GM19467 (cell line): ENCODE results near the gene TMEM135.

Experiments
- ATAC-seq: cut with Tn5 transposase; IDR thresholded peaks from one replicate; pipeline ENCODE4 v1.9.1; 2021; ENCODE audit warnings: mild to moderate bottlenecking, moderate library complexity; ENCODE audit not compliant: unreplicated experiment

The TMEM135 gene

DNA sequence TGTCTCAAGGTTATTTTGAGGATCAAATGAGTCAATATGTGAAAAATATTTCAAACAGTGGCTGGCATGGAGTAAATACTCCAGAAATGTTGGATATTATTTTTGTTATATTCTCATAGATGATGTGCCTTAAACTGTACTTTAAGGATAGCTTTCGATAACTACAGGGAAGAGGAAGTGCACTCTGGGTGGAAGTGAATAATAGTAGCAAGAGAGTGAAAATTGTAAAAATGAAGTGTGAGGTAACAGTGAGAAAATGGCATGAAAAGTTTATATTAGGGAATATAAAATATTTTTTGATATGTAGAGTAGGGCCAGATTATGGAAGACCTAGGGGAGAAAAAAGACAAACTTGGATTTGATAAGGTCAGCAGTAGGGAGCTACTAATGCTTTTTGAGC lies 258.9 kb downstream of the TMEM135 start:
- ATAC-seq, result no peak

DNA sequence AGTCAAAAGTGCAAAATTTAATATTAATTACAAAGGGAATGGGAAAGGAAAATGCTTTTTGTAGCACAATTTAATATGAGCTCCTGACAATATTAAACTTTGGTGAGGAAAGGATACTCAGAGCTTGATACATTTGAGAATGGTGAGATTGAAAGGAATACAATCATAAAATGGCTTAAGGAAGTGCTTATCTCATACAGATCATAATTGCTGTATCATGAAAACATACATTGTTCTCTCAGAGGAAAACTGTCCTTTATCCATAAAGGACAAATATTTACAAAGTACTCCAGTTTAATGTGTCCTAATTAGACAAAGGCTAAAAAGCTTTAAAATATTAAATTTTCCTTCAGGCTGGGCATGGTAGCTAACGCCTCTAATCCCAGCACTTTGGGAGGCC lies 260.4 kb downstream of the TMEM135 start:
- ATAC-seq, result no peak

DNA sequence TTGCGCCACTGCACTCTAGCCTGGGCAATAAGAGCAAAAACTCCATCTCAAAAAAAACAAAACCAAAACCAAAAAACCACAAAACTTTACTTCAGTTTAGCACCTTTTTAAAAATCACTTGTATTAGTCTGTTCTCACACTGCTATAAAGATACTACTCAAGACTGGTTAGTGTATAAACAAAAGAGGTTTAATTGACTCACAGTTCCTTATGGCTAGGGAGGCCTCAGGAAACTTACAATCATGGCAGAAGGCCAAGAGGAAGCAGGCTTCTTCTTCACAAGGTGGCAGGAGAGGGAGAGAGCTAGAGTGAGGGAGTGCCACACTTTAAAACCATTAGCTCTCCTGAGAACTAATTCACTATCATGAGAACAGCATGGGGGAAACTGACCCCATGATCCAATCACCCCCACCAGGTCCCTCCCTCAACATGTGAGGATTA lies 261.3 kb downstream of the TMEM135 start:
- ATAC-seq, result no peak

DNA sequence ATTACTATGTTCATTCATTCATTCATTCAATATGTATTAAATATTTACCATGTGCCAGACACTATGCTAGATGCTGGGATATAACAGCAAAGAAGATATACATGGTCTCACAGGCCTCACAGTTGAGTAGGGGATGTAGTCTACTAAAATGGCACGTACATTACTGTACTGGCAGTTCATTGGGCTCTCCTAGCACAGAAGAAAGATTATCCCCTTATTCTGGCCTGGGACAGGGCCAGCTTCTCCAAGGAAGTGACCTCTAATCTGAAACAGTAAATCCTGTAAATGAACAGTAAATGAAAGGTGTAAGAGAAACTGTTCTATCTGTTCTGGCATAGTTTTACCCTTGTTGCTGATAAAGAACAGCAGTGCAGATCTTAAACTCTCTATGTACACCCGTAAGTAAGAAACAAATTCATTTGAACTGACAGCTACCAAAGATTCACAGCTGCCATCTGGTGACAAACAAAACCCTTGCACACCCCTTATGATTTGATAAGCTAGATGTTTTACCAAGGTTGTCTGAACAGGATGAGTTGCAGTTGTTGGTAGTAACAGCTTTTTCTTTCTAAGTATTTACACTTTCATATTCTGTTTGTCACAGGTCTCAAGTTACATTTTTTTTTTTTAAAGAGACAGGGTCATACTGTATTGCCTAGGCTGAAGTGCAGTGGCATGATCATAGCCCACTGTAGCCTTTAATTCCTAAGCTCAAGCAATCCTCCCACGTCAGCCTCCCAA lies 263.1 kb downstream of the TMEM135 start:
- ATAC-seq, result peak; percentile 50

DNA sequence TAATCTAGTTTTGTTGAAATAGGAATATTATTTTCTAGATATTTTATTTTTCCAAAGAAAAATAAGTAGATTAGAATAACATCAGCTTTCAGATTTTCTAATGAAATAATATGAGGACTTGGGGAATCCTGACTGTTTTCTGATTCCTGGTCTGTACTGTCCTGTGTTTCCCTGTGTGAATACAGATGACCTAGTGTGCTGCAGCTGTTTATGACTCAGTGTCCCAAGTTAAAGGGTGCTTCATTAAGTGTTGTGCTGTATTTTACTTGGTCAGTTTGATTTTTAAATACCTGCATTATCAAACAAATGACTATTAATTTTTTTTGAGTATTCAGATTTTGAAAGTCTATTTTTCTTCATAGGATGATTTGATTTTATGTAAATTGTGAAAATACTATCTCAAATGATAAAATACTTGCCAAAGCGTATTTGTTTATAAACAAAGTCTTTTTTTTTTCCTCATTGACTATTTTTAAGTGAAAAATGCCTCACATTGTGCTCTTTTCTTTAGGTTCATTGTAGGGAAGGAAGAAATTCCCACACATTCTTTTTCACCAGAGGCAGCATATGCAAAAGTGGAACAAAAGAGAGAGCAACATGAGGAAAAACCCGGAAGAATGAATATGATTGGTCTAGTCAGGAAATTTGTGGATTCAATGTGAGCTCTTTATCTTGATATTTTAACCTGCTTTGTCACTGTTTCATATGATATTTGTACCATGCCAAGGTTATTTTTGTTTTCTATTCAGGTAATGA lies 264.2 kb downstream of the TMEM135 start:
- ATAC-seq, result no peak

DNA sequence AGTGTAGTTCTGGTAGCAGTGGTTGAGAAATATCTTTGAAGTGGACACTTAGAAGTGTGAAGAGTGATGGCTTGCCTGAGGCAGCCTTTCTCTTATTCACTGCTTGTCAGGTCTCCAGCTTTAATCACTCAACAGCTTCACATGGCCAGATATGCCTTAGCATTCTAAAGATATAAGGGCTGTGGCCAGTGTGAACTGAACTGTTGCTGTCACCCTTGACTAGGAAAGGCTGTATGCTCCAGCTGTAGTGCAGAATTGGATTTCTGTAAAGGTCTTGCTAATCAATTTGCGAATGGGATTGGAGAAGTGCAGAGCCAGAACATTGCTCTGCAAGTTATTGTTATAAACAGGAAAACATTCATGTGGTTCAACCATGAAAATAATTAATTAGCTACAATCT lies 266.7 kb downstream of the TMEM135 start:
- no peak for ATAC-seq

DNA sequence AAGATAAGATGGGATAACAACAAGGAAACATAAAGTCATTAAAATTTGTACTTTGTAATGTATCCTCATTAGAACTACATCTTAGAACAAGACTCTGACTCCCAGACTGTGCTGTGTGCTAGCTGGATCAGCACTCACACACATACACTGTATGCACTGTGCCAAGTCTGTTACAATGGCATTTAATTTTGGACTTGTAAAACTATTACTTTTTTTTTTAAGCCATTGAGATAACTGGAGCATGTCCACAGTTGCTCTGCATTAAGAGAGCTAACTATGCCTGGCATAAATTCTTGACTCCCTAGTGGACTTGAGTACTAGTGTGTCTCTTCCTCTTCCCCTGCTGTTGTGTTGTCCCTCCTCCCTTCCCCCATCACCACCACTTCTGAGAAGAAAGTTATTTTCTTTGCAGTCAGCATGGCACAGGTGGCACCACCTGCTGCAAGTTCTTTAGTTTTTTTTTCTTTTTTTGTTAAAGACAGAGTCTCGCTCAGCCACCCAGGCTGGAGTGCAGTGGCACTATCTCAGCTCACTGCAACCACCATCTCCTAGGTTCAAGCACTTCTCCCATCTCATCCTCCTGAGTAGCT lies 268.6 kb downstream of the TMEM135 start:
- ATAC-seq, result no peak

DNA sequence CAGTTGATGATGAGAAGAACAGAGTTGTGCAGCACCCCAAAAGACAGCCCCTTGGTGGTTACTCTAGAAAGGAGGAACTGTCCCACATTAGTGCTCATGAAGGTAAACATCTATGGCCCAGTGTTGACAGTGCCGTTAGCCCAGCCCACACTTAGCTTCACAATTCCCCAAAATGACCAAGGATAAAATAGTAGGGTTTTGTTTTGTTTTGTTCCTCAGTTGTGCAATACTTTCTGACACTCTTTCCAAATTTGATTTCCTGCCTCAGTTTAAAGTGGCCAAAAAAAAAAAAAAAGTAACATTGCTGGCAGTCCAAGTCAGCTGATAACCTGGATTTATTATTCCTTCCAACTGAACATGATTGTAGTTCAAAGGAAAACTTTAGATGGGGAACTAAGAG lies 269.4 kb downstream of the TMEM135 start:
- ATAC-seq, result no peak

DNA sequence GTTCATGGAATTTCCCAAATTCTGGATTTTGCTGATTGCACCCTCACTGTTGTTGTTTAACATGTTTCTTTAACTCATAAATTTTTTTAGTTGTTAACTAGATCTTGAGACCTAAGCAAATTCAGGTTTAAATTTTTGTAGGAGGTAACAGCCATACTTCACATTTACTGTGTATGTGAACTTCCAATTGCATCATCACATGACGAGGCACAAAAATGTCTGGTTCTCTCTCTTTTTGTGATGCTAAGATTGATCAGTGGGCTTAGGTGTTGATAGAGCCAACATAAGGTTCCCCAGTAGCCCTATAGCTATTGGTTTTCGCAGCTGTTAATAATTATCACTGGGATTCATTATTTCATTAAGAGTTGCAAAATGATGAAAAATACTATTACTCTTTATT lies 277.5 kb downstream of the TMEM135 start:
- no peak for ATAC-seq

DNA sequence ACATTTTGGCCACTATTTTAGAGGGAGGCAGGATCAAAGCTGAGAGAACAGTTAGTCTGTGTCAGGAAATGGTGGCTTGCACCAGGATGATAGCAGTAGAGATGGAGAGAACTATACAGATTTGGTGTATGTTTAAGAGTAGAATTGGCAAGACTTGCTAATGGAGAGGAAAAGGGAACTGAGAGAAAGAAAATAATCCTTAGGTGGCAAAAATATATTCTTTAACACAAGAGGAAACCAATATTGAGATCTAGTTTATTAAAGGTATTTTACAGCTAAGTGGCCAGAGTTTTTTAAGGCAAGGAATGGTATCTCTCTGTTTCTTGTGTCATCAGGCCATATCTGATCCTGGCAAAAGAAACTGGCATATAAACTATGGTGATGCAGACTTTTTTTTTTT lies 278.8 kb downstream of the TMEM135 start:
- ATAC-seq, result no peak

DNA sequence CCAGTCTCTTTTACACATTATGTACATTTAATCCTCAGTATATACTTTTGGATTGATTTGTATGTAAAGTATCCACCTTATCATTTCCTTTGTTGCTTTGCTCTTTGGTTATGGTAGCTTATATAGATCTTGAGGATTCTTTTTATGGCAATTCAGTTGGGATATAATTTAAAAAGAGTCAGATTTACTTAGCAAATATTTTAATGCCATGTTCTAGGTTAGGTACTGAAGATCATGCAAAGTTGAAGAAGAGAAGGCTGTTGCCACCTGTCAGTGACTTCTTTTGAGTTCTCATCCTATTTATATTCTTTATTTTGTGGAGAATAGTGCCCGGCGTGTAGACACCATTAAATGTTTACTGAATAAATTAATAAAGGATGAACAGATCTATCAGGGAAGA lies 279.7 kb downstream of the TMEM135 start:
- no peak for ATAC-seq

DNA sequence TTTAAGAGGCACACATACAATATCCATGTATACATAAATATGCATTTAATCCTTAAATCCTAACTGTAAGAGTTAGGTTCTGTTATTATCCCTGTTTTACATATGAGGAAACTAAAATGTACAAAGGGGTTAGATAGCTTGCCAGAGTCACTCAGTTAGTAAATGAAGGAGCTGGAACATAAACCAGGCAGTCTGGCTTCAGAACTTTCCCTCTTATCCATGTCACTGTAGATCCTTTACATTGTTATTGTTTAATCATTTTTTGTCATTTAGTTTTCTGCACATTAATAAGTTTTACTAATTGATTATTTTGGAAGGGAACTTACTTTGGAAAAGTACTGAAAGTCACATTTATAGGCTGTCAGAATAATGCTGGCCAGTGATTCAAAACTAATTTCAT lies 282.4 kb downstream of the TMEM135 start:
- no peak for ATAC-seq

DNA sequence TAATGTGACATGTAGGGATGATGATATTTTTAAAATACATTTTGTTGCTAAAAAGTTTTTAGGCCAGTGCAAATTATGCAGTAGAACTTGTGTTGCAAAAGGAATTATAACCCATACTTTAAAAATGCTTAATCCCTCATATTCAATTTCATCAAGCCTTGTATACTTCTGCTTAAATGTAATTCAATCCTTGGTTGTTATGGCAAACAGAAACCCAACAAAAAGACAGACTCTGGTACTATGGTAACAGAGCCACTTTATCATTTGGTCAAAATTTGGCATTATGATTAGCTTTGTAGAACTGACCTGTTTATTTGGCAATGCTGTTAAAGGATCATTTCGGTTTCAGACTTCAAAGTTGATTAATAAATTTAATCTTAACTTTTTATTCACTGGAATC lies 284.8 kb downstream of the TMEM135 start:
- no peak for ATAC-seq

DNA sequence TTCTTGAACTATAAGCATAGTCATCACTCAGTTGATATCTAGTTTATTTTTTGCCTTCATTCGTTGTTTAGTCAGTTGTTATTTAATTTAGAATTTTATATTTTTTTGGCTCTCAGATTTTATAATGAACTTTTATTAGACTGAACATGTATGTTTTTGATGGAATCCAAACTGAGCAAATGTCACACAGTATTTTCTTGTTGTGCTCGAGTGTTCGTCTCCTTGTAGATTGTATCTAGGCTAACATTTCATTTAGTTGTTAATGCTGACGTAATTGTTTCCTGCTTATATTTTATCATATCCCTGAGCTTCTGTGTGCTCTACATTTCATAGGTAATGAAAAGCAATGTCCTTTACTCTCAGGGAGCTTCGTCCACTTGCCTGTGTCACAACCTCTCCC lies 286.2 kb downstream of the TMEM135 start:
- ATAC-seq, result no peak

DNA sequence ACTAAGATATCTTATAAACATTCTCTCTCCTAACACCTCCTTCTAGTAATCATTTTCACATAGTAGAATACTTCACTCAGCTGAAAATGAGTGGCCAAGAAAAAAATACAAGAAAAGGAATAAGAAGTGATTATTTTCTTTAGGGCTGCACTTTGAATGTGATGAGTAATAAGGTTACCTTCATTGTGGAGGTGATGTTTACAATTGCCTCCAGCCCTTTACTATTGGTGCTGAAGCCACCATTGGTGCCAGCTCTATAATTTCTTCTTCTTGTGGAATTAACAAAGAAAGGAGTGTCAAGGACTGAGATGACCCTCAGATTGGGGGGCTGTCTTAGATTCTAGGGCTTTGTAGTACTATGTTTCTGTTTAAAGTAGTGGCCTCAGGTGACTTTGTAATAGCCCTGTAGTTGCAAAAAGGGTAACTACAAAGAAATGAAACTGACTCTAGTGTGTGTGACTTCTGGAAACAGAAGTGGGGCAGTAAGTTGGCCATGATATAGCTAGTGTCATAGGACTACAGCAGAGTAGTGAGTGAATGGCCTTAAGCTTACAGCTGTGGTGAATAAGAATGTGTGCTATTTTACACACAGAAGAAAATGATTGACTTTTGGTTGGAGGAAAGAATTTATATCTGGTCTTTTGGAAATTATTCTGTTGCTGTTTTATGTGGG lies 287.2 kb downstream of the TMEM135 start:
- ATAC-seq, result no peak

DNA sequence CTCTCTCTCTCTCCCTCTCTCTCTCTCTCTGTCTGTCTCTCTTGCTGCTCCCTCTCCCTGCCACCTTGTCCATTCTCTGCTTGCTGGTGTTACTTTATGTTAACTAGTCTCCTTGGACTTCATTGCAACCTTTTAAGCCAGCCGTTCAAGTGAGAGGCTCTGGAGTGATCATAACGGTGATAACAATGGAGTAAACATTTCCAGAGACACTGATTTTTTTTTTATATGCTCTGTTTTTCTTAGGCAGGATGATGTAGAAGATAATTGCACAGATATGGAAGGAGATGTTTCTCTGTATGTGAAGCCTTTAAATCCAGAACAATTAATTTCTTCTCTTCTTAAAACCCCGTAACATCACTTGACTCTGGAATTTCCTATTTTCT lies 287.7 kb downstream of the TMEM135 start:
- ATAC-seq, result no peak

DNA sequence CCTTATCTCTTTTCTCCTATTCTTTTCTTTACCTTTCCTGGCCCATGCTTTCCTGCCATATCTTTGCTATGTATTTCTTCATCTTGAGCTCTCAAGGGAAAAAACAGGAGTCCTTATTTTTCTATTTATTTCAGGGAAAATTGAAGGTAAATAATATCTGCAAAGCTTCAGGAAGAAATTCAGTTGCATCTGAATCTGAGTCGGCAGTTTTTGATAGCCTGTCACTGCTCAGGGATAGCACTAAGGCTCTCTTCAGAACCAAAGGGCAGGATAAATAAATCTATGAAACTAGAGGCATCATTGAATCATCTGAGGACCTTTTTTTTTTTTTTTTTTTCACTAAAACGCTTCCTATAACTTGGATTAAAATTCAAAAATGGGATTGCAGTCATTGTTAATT lies 288.9 kb downstream of the TMEM135 start:
- ATAC-seq, result no peak

DNA sequence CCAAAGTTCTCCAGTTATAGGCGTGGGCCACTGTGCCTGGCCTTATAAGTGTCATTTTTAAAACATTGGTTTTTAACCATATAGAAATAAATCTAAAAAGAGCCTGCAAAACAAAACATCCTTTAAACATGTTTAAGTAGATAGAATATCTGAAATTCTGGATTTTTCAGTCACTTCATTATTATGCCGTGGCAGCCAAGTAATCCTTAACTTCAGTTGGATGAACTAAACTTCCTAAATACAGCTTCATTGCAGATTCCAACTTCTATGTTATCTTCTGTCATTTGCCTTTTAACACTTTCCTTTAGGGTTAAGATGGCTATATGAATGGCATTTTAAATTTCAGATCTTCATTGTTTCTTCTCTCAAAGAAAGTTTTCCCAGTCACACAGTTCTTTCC lies 291.4 kb downstream of the TMEM135 start:
- no peak for ATAC-seq

DNA sequence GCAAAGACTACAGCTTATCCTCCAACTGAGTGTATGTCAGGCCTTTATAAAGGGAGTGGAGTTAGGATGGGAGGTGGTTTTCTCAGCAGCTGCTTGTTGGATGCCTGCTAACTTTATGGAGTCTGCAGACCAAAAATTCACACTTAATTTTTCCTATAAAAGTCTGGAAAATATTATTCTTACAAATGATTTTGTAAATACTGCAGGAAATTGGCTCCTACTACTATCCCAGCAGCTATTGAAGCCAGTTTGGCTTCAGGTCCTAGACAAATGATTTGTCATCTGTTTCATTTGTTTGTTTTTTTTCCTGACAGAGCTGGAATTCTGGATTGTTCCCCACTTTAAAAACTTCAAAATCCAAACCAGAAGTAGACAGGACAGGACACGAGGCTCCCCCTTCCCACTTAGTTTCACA lies 292.5 kb downstream of the TMEM135 start:
- no peak for ATAC-seq

DNA sequence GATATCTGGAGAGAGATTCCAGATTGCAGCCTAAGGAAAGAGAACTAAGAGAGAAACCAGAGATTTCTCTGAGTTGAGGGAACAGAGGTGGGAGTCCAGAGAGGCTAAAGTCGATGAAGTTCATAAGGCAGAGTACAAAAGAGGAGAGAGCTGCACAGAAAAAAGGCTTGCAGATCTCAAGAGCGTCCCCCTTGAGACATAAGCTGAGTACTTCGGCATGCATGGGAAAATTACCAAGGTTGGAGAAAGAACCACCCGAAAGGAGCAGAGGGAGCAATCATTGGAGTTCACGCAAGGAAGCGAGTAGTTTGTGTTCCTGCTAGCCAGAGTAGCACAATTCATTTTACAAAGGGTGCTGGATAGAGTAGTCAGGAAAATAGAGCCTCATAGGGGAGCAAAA lies 293.5 kb downstream of the TMEM135 start:
- no peak for ATAC-seq

DNA sequence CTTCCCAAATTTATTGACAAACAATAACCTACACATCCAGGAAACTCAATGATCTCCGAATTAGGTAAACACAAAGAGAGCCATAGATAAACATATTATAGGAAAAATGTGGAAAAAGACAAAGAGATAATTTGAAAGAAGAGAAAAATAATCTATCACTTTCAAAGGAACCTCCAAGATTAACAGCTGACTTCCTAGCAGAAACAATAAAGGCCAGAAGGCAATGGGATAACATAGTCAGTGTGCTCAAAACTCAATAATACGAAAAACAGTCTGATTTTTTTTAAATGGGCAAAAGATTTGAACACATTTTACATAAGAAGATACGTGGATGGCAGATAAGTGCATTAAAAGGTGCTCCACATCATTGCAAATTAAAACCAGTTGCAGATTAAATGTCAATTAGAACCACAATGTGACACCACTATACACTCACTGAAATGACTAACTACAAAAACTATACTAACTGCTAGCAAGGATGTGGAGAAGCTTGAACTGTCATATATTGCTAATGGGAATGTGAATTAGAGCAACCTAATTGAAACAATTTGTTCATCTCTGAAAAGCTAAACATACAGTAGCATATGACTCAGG lies 300.4 kb downstream of the TMEM135 start:
- ATAC-seq, result no peak
